ENCODE measurements around the gene HEG1.

DNA sequence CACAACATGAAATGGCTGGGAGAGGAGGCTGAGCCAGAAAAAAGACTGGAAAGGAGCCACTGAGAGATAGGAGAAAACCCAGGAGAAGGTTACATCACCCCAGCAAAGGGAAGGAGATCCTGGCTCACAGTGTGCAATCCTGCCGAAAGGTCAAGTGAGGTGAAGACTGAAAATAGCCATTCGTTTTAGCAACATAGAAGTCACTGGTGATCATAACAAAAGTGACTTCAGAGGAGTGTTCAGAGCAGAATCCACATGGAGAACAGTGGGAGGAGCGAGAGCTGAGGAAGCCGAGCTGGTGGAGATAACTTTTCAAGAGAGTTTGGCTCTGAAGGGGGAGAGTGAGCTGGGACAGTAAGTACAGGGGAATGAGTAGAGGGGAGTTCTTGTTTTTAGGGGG is 5.4 kb upstream of the HEG1 start:
- TF ChIP-seq EZH2 (IDR thresholded peaks at IDR 0.05; ENCODE audit: low read depth, unreplicated experiment) (no peak), CTCF (conservative IDR thresholded peaks at IDR 0.05; ENCODE audit: low read depth in 2 of 2) (no peak), ZNF331 (CRISPR knock-in tag; IDR thresholded peaks at IDR 0.05; ENCODE audit: low read depth) (no peak), JUNB (IDR thresholded peaks at IDR 0.05; ENCODE audit: unreplicated experiment) (no peak), POLR2AphosphoS5 (IDR thresholded peaks at IDR 0.05; ENCODE audit: low read depth) (no peak), EZH2phosphoT487 (IDR thresholded peaks at IDR 0.05; ENCODE audit: unreplicated experiment) (no peak), CREB1 (CRISPR knock-in tag; IDR thresholded peaks at IDR 0.05; ENCODE audit: low read depth) (no peak), NANOG (IDR thresholded peaks at IDR 0.05; ENCODE audit: borderline replicate concordance) (no peak), ZNF114 (CRISPR knock-in tag; IDR thresholded peaks at IDR 0.05) (no peak)
- TF ChIP-seq, protein P1, sequence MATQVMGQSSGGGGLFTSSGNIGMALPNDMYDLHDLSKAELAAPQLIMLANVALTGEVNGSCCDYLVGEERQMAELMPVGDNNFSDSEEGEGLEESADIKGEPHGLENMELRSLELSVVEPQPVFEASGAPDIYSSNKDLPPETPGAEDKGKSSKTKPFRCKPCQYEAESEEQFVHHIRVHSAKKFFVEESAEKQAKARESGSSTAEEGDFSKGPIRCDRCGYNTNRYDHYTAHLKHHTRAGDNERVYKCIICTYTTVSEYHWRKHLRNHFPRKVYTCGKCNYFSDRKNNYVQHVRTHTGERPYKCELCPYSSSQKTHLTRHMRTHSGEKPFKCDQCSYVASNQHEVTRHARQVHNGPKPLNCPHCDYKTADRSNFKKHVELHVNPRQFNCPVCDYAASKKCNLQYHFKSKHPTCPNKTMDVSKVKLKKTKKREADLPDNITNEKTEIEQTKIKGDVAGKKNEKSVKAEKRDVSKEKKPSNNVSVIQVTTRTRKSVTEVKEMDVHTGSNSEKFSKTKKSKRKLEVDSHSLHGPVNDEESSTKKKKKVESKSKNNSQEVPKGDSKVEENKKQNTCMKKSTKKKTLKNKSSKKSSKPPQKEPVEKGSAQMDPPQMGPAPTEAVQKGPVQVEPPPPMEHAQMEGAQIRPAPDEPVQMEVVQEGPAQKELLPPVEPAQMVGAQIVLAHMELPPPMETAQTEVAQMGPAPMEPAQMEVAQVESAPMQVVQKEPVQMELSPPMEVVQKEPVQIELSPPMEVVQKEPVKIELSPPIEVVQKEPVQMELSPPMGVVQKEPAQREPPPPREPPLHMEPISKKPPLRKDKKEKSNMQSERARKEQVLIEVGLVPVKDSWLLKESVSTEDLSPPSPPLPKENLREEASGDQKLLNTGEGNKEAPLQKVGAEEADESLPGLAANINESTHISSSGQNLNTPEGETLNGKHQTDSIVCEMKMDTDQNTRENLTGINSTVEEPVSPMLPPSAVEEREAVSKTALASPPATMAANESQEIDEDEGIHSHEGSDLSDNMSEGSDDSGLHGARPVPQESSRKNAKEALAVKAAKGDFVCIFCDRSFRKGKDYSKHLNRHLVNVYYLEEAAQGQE (IDR thresholded peaks at IDR 0.05; ENCODE audit: unreplicated experiment): no peak
- TF ChIP-seq, protein P2, sequence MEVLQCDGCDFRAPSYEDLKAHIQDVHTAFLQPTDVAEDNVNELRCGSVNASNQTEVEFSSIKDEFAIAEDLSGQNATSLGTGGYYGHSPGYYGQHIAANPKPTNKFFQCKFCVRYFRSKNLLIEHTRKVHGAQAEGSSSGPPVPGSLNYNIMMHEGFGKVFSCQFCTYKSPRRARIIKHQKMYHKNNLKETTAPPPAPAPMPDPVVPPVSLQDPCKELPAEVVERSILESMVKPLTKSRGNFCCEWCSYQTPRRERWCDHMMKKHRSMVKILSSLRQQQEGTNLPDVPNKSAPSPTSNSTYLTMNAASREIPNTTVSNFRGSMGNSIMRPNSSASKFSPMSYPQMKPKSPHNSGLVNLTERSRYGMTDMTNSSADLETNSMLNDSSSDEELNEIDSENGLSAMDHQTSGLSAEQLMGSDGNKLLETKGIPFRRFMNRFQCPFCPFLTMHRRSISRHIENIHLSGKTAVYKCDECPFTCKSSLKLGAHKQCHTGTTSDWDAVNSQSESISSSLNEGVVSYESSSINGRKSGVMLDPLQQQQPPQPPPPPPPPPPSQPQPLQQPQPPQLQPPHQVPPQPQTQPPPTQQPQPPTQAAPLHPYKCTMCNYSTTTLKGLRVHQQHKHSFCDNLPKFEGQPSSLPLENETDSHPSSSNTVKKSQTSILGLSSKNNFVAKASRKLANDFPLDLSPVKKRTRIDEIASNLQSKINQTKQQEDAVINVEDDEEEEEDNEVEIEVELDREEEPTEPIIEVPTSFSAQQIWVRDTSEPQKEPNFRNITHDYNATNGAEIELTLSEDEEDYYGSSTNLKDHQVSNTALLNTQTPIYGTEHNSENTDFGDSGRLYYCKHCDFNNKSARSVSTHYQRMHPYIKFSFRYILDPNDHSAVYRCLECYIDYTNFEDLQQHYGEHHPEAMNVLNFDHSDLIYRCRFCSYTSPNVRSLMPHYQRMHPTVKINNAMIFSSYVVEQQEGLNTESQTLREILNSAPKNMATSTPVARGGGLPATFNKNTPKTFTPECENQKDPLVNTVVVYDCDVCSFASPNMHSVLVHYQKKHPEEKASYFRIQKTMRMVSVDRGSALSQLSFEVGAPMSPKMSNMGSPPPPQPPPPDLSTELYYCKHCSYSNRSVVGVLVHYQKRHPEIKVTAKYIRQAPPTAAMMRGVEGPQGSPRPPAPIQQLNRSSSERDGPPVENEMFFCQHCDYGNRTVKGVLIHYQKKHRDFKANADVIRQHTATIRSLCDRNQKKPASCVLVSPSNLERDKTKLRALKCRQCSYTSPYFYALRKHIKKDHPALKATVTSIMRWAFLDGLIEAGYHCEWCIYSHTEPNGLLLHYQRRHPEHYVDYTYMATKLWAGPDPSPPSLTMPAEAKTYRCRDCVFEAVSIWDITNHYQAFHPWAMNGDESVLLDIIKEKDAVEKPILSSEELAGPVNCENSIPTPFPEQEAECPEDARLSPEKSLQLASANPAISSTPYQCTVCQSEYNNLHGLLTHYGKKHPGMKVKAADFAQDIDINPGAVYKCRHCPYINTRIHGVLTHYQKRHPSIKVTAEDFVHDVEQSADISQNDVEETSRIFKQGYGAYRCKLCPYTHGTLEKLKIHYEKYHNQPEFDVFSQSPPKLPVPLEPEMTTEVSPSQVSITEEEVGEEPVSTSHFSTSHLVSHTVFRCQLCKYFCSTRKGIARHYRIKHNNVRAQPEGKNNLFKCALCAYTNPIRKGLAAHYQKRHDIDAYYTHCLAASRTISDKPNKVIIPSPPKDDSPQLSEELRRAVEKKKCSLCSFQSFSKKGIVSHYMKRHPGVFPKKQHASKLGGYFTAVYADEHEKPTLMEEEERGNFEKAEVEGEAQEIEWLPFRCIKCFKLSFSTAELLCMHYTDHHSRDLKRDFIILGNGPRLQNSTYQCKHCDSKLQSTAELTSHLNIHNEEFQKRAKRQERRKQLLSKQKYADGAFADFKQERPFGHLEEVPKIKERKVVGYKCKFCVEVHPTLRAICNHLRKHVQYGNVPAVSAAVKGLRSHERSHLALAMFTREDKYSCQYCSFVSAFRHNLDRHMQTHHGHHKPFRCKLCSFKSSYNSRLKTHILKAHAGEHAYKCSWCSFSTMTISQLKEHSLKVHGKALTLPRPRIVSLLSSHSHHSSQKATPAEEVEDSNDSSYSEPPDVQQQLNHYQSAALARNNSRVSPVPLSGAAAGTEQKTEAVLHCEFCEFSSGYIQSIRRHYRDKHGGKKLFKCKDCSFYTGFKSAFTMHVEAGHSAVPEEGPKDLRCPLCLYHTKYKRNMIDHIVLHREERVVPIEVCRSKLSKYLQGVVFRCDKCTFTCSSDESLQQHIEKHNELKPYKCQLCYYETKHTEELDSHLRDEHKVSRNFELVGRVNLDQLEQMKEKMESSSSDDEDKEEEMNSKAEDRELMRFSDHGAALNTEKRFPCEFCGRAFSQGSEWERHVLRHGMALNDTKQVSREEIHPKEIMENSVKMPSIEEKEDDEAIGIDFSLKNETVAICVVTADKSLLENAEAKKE (CRISPR knock-in tag; IDR thresholded peaks at IDR 0.05): no peak
- TF ChIP-seq, protein P3, sequence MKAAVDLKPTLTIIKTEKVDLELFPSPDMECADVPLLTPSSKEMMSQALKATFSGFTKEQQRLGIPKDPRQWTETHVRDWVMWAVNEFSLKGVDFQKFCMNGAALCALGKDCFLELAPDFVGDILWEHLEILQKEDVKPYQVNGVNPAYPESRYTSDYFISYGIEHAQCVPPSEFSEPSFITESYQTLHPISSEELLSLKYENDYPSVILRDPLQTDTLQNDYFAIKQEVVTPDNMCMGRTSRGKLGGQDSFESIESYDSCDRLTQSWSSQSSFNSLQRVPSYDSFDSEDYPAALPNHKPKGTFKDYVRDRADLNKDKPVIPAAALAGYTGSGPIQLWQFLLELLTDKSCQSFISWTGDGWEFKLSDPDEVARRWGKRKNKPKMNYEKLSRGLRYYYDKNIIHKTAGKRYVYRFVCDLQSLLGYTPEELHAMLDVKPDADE (IDR thresholded peaks at IDR 0.05): no peak
